ENCODE data around the gene TARS3.

Gene TARS3

GRCh38 chr15:101619615-101619865 is 104.7 kb downstream of the TARS3 start:
- FAIRE-seq: no peak

- FAIRE-seq: no peak
These were observed 105.2 kb downstream of the TARS3 start for GRCh38 chr15:101618851-101619614.

GRCh38 chr15:101618076-101618475 is 106.2 kb downstream of the TARS3 start:
- no peak for FAIRE-seq

GRCh38 chr15:101617390-101617965 is 106.8 kb downstream of the TARS3 start:
- FAIRE-seq: no peak

GRCh38 chr15:101615986-101616848 is 108.1 kb downstream of the TARS3 start:
- FAIRE-seq: no peak

GRCh38 chr15:101615414-101615985 is 108.8 kb downstream of the TARS3 start:
- no peak for FAIRE-seq

GRCh38 chr15:101614761-101615160 is 109.5 kb downstream of the TARS3 start:
- no peak for FAIRE-seq

- no peak for FAIRE-seq
These were observed 110.2 kb downstream of the TARS3 start for GRCh38 chr15:101614001-101614585.

GRCh38 chr15:101613130-101614000 is 110.9 kb downstream of the TARS3 start:
- FAIRE-seq: no peak

GRCh38 chr15:101612676-101613075 is 111.6 kb downstream of the TARS3 start:
- no peak for FAIRE-seq

- FAIRE-seq: no peak
These were observed 112.5 kb downstream of the TARS3 start for GRCh38 chr15:101611580-101612299.

- FAIRE-seq: no peak
These were observed 113.3 kb downstream of the TARS3 start for GRCh38 chr15:101611007-101611406.

GRCh38 chr15:101610611-101611000 is 113.7 kb downstream of the TARS3 start:
- no peak for FAIRE-seq

GRCh38 chr15:101609742-101610610 is 114.3 kb downstream of the TARS3 start:
- FAIRE-seq: no peak

- no peak for FAIRE-seq
These were observed 116.1 kb downstream of the TARS3 start for GRCh38 chr15:101608201-101608600.

GRCh38 chr15:101607108-101607507 is 117.2 kb downstream of the TARS3 start:
- no peak for FAIRE-seq

GRCh38 chr15:101604124-101604874 is 120.0 kb downstream of the TARS3 start:
- no peak for FAIRE-seq
